ENCODE results near the gene MYG1. TPM values are rescaled to one million over a fixed set of nuclear protein-coding genes. Genes with fewer than 3 reads are reported as not detected.

MYG1 gene
- total RNA-seq, 1 experiment from 2014 or later: 102 TPM

DNA sequence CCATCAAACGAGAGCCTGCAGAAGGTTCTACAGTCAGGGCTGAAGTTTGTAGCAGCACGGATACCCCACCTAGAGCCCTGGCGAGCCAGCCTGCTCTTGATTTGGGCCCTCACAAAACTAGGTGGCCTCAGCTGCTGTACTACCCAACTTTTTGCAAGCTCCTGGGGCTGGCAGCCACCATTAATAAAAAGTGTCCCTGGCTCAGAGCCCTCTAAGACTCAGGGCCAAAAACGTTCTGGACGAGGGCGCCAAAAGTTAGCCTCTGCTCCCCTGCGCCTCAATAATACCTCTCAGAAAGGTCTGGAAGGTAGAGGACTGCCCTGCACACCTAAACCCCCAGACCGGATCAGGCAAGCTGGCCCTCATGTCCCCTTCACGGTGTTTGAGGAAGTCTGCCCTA, 13.0 kb upstream of the MYG1 start:
- Histone ChIP-seq H3K4me3 (ENCODE audit: low read depth, low read length, poor library complexity, severe bottlenecking) (no peak overlapping the region), H3K27me3 (replicated peaks; ENCODE audit: insufficient read depth, low read depth, low read length, poor library complexity) (no peaks in the 10 kb centered on the region), H3K9me3 (ENCODE audit: low read depth, low read length, poor library complexity, severe bottlenecking) (no peaks in the 10 kb centered on the region), H3K4me1 (ENCODE audit: insufficient read depth, low read length, poor library complexity, severe bottlenecking) (no peaks in the 10 kb centered on the region), H3K27ac (ENCODE audit: low read depth, low read length, poor library complexity, severe bottlenecking) (no peak overlapping the region), H3K36me3 (ENCODE audit: insufficient read depth, low read length, poor library complexity, severe bottlenecking) (peaks cover 90% of the 10 kb centered on the region)
- no TSS peak for BruUV-seq (replicated peaks)
- TF ChIP-seq, protein P1, sequence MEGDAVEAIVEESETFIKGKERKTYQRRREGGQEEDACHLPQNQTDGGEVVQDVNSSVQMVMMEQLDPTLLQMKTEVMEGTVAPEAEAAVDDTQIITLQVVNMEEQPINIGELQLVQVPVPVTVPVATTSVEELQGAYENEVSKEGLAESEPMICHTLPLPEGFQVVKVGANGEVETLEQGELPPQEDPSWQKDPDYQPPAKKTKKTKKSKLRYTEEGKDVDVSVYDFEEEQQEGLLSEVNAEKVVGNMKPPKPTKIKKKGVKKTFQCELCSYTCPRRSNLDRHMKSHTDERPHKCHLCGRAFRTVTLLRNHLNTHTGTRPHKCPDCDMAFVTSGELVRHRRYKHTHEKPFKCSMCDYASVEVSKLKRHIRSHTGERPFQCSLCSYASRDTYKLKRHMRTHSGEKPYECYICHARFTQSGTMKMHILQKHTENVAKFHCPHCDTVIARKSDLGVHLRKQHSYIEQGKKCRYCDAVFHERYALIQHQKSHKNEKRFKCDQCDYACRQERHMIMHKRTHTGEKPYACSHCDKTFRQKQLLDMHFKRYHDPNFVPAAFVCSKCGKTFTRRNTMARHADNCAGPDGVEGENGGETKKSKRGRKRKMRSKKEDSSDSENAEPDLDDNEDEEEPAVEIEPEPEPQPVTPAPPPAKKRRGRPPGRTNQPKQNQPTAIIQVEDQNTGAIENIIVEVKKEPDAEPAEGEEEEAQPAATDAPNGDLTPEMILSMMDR (conservative IDR thresholded peaks at IDR 0.05; ENCODE audit: low read depth, low read length): no peak
- no peak for TF ChIP-seq EZH2 (IDR thresholded peaks at IDR 0.05; ENCODE audit: borderline replicate concordance, low read depth, low read length, poor library complexity, severe bottlenecking)
- ChIA-PET CTCF (interaction anchor here (2.0 to 2.4 kb wide), 2 partner anchors 73 to 75 kb away, joined by 4 to 13 read pairs; no protein-coding TSS in a partner anchor), POLR2A (ENCODE audit: low non-redundant PET) (interaction anchor here (0.6 to 0.7 kb wide), 2 partner anchors 8 to 61 kb away, joined by 3 read pairs; no protein-coding TSS in a partner anchor)
- intact Hi-C loops (cut with micrococcal nuclease; ENCODE audit: unreplicated experiment): loop anchor here (2.0 kb wide), 1 partner anchor 220 kb away; no protein-coding TSS in a partner anchor
- DNase-seq (ENCODE audit: low spot score): no peak

DNA sequence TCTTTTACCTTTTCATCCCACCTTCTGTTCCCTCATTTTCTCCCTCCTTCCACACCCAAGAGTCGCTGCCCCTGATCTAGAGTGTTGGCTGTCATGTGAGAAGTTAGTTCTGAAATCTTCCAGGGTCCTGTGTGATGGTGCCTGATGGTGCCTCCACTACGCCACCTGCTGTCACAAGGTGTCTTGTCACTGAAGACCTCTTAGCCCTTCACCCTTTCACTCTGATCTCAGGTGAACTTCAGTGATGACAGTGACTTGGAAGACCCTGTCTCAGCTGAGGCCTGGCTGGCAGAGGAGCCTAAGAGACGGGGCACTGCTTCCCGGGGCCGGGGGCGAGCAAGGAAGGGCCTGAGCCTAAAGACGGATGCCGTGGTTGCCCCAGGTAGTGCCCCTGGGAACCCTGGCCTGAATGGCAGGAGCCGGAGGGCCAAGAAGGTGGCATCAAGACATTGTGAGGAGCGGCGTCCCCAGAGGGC, 11.7 kb upstream of the MYG1 start:
- no TSS peak for BruUV-seq (replicated peaks)
- no peaks in the 10 kb centered on the region for H3K4me1 ChIP-seq (ENCODE audit: insufficient read depth, low read length, poor library complexity, severe bottlenecking)
- H3K27ac ChIP-seq (ENCODE audit: low read depth, low read length, poor library complexity, severe bottlenecking): no peak overlapping the region
- ChIA-PET CTCF (interaction anchor here (1.0 to 2.4 kb wide), 4 partner anchors 32 to 76 kb away, joined by 3 to 13 read pairs (median 8); no protein-coding TSS in a partner anchor), POLR2A (ENCODE audit: low non-redundant PET) (no interaction called here)
- DNase-seq (ENCODE audit: low spot score): peak; percentile 67
- no peaks in the 10 kb centered on the region for H3K9me3 ChIP-seq (ENCODE audit: low read depth, low read length, poor library complexity, severe bottlenecking)
- intact Hi-C loops (cut with micrococcal nuclease; ENCODE audit: unreplicated experiment): loop anchor here (1.0 to 2.0 kb wide), 3 partner anchors 74 to 221 kb away; no protein-coding TSS in a partner anchor
- TF ChIP-seq, protein P1 (conservative IDR thresholded peaks at IDR 0.05; ENCODE audit: low read depth, low read length): peak; percentile 72
- TF ChIP-seq EZH2 (IDR thresholded peaks at IDR 0.05; ENCODE audit: borderline replicate concordance, low read depth, low read length, poor library complexity, severe bottlenecking): no peak
- H3K27me3 ChIP-seq (replicated peaks; ENCODE audit: insufficient read depth, low read depth, low read length, poor library complexity): no peaks in the 10 kb centered on the region
- no peak overlapping the region for H3K4me3 ChIP-seq (ENCODE audit: low read depth, low read length, poor library complexity, severe bottlenecking)
- H3K36me3 ChIP-seq (ENCODE audit: insufficient read depth, low read length, poor library complexity, severe bottlenecking): peaks cover 90% of the 10 kb centered on the region

DNA sequence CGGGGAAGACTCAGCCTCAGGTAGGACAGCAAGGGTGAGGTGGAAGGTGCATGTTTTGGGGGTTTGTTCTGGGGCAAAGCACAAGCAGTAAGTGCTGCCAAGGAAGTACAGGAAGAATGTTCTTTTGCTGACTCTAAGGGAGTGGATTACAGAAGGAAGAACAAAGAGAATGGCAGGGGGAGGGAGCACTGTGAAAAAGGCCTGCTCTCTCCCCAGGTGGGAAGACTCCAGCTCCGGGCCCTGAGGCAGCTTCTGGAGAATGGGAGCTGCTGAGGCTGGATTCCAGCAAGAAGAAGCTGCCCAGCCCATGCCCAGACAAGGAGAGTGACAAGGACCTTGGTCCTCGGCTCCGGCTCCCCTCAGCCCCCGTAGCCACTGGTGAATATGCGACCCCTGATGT, 11.2 kb upstream of the MYG1 start:
- DNase-seq (ENCODE audit: low spot score): no peak
- no peaks in the 10 kb centered on the region for H3K4me1 ChIP-seq (ENCODE audit: insufficient read depth, low read length, poor library complexity, severe bottlenecking)
- POLR2A ChIA-PET (ENCODE audit: low non-redundant PET): no interaction called here
- no peaks in the 10 kb centered on the region for H3K27me3 ChIP-seq (replicated peaks; ENCODE audit: insufficient read depth, low read depth, low read length, poor library complexity)
- CTCF ChIA-PET: interaction anchor here (0.6 to 2.1 kb wide), 4 partner anchors 32 to 77 kb away, joined by 3 to 11 read pairs (median 4); no protein-coding TSS in a partner anchor
- H3K36me3 ChIP-seq (ENCODE audit: insufficient read depth, low read length, poor library complexity, severe bottlenecking): peaks cover 90% of the 10 kb centered on the region
- no peak overlapping the region for H3K27ac ChIP-seq (ENCODE audit: low read depth, low read length, poor library complexity, severe bottlenecking)
- no peaks in the 10 kb centered on the region for H3K9me3 ChIP-seq (ENCODE audit: low read depth, low read length, poor library complexity, severe bottlenecking)
- TF ChIP-seq, protein P1 (conservative IDR thresholded peaks at IDR 0.05; ENCODE audit: low read depth, low read length): no peak
- no peak for TF ChIP-seq EZH2 (IDR thresholded peaks at IDR 0.05; ENCODE audit: borderline replicate concordance, low read depth, low read length, poor library complexity, severe bottlenecking)
- TSS peak; percentile 8 for BruUV-seq (replicated peaks)
- no peak overlapping the region for H3K4me3 ChIP-seq (ENCODE audit: low read depth, low read length, poor library complexity, severe bottlenecking)
- intact Hi-C loops (cut with micrococcal nuclease; ENCODE audit: unreplicated experiment): no loop called here
